A549 (cell line): Measurements from ENCODE around the gene LSS. TPM values are rescaled to one million over a fixed set of nuclear protein-coding genes. Genes with fewer than 3 reads are reported as not detected.

Source experiments
- ATAC-seq, 2 experiments: fragments of 200-7000 bp in 1 of 2; fragments of >200 bp in 1 of 2; cut with Nextera tagmentation in 1 of 2; cut with Tn5 transposase in 1 of 2; 3 replicates each; pipeline versions ENCODE4 v1.8.0 to v1.9.1; 2018 to 2020; ENCODE audit warnings: mild to moderate bottlenecking in 1 of 2, moderate library complexity in 1 of 2
- CTCF ChIA-PET: fragments of 300-600 bp; sonication (Branson Sonifier 250); formaldehyde crosslinking; extraction: SDS; loops from one replicate; lab custom pipeline; 2021; ENCODE audit warnings: antibody characterized with exemption, inconsistent platforms; lab: Yijun Ruan, JAX
- POLR2A ChIA-PET: fragments of 350-600 bp; formaldehyde crosslinking; extraction: SDS; loops from one replicate; lab custom pipeline; 2021; ENCODE audit warnings: antibody characterized with exemption, inconsistent platforms; lab: Yijun Ruan, JAX
- DNase-seq, 2 experiments: peaks; one replicate each; pipeline versions ENCODE4 v3.0.0 to v3.0.0-alpha.2; 2011 to 2016; ENCODE audit warnings: low read depth in 1 of 2, low spot score in 1 of 2
- FAIRE-seq: peaks from 2 replicates; lab custom pipeline; 2011; peaks lifted over from hg19 to GRCh38; lab: Jason Lieb, UNC
- H3K27ac ChIP-seq, 2 experiments: fragments of >200 bp; sonication (Bioruptor Twin); formaldehyde crosslinking; 3 replicates each; pipeline ENCODE4 v1.5.1; 2016 to 2017
- H3K4me1 ChIP-seq: fragments of >200 bp; sonication (Bioruptor Twin); formaldehyde crosslinking; 3 replicates; pipeline ENCODE4 v1.6.1; 2016
- H3K4me2 ChIP-seq: fragments of >200 bp; sonication (Bioruptor Twin); formaldehyde crosslinking; 3 replicates; pipeline ENCODE4 v1.6.1; 2016
- H3K4me3 ChIP-seq: fragments of >200 bp; sonication (Bioruptor Twin); formaldehyde crosslinking; 3 replicates; pipeline ENCODE4 v1.5.1; 2016
- H3K9me3 ChIP-seq: fragments of >200 bp; sonication (Bioruptor Twin); formaldehyde crosslinking; 3 replicates; pipeline ENCODE4 v1.6.1; 2016
- BCL3 ChIP-seq: fragments of >200 bp; sonication (Bioruptor Twin); formaldehyde crosslinking; IDR thresholded peaks from 3 replicates; pipeline ENCODE4 v1.6.1; 2016
- CTCF ChIP-seq: fragments of >200 bp; sonication (Bioruptor Twin); formaldehyde crosslinking; IDR thresholded peaks from 3 replicates; pipeline ENCODE4 v1.5.1; 2016
- EHF ChIP-seq: fragments of 250-450 bp; sonication (Bioruptor Pico); IDR thresholded peaks from 2 replicates; pipeline ENCODE4 v1.5.0; 2020; ENCODE audit warnings: mild to moderate bottlenecking
- EHMT2 ChIP-seq: fragments of 200-600 bp; sonication (generic); IDR thresholded peaks from 2 replicates; pipeline ENCODE4 v1.6.1; 2016; ENCODE audit warnings: antibody characterized with exemption, low read depth, mild to moderate bottlenecking, moderate library complexity
- FOSL2 ChIP-seq, 2 experiments: fragments of 450-650 bp in 1 of 2; fragments of >200 bp in 1 of 2; sonication (Bioruptor Twin) in 1 of 2; formaldehyde crosslinking; IDR thresholded peaks; 2 replicates each; pipeline versions ENCODE4 v1.5.0 to v1.6.1; 2016 to 2020; ENCODE audit warnings: mild to moderate bottlenecking in 1 of 2, moderate library complexity in 1 of 2
- FOXS1 ChIP-seq: fragments of 250-450 bp; sonication (Bioruptor Pico); IDR thresholded peaks from 2 replicates; pipeline ENCODE4 v1.5.0; 2020; ENCODE audit warnings: mild to moderate bottlenecking, moderate library complexity
- HES2 ChIP-seq: fragments of >200 bp; sonication (Bioruptor Twin); formaldehyde crosslinking; IDR thresholded peaks from 2 replicates; pipeline ENCODE4 v1.6.1; 2016
- HEYL ChIP-seq: fragments of 250-450 bp; sonication (Bioruptor Pico); IDR thresholded peaks from 2 replicates; pipeline ENCODE4 v1.8.0; 2021; ENCODE audit warnings: mild to moderate bottlenecking, moderate library complexity
- HOXA7 ChIP-seq: fragments of 250-450 bp; sonication (Bioruptor Pico); IDR thresholded peaks from 2 replicates; pipeline ENCODE4 v1.5.0; 2020; ENCODE audit warnings: mild to moderate bottlenecking, moderate library complexity
- JUN ChIP-seq, 2 experiments: fragments of >200 bp; sonication (Bioruptor Twin); formaldehyde crosslinking; IDR thresholded peaks; 2 replicates in 1 of 2; 3 replicates in 1 of 2; pipeline ENCODE4 v1.6.1; 2016 to 2017
- JUNB ChIP-seq: fragments of >200 bp; sonication (Bioruptor Twin); formaldehyde crosslinking; IDR thresholded peaks from 2 replicates; pipeline ENCODE4 v1.6.1; 2016
- KDM1A ChIP-seq: fragments of 200-600 bp; sonication (generic); IDR thresholded peaks from 2 replicates; pipeline ENCODE4 v1.6.1; 2016; ENCODE audit warnings: low read depth, mild to moderate bottlenecking
- MAFK ChIP-seq: fragments of 450-650 bp; IDR thresholded peaks from 2 replicates; pipeline ENCODE4 v1.6.1; 2014; ENCODE audit not compliant: partially characterized antibody
- MAZ ChIP-seq: fragments of 150-350 bp; IDR thresholded peaks from 2 replicates; pipeline ENCODE4 v1.6.1; 2014; ENCODE audit warnings: antibody characterized with exemption, low read depth, low read length, borderline replicate concordance
- MYC ChIP-seq: IDR thresholded peaks from 2 replicates; pipeline ENCODE4 v1.6.1; 2012; ENCODE audit warnings: mild to moderate bottlenecking, inconsistent platforms, low read length, improper control_type of control experiment, borderline replicate concordance
- NPAS2 ChIP-seq: fragments of 250-450 bp; sonication (Bioruptor Pico); IDR thresholded peaks from 2 replicates; pipeline ENCODE4 v1.8.0; 2022; ENCODE audit warnings: mild to moderate bottlenecking, moderate library complexity, borderline replicate concordance
- NR3C1 ChIP-seq: fragments of >200 bp; sonication (Bioruptor Twin); formaldehyde crosslinking; IDR thresholded peaks from 3 replicates; pipeline ENCODE4 v1.6.1; 2017
- POLR2A ChIP-seq: IDR thresholded peaks from 2 replicates; pipeline ENCODE4 v1.6.1; 2012; ENCODE audit warnings: mild to moderate bottlenecking, low read length
- RAD21 ChIP-seq, 2 experiments: fragments of >200 bp in 1 of 2; sonication (Bioruptor Twin) in 1 of 2; formaldehyde crosslinking in 1 of 2; IDR thresholded peaks in 1 of 2; conservative IDR thresholded peaks in 1 of 2; 2 replicates in 1 of 2; 3 replicates in 1 of 2; pipeline ENCODE4 v1.6.1; 2012 to 2018; ENCODE audit warnings: inconsistent platforms in 1 of 2
- RNF2 ChIP-seq: fragments of 200-600 bp; sonication (generic); IDR thresholded peaks from 2 replicates; pipeline ENCODE4 v1.6.1; 2016; ENCODE audit warnings: low read depth, mild to moderate bottlenecking, antibody characterized with exemption, moderate library complexity, borderline replicate concordance
- ZC3H11A ChIP-seq: fragments of 450-650 bp; IDR thresholded peaks from 2 replicates; pipeline ENCODE4 v1.6.1; 2014; ENCODE audit warnings: antibody characterized with exemption, mild to moderate bottlenecking
- ZFP36 ChIP-seq: fragments of 450-650 bp; IDR thresholded peaks from 2 replicates; pipeline ENCODE4 v1.6.1; 2014; ENCODE audit warnings: borderline replicate concordance; ENCODE audit not compliant: partially characterized antibody
- ZSCAN20 ChIP-seq: fragments of 250-450 bp; sonication (Bioruptor Pico); IDR thresholded peaks from 2 replicates; pipeline ENCODE4 v1.8.0; 2022; ENCODE audit warnings: mild to moderate bottlenecking, moderate library complexity
- WGBS: methylation state at CpG from one replicate; pipeline ENCODE4 v1.1.6; 2017; ENCODE audit errors: missing lambda C conversion rate; 5-methylcytosine and 5-hydroxymethylcytosine counted together
- polyA plus RNA-seq, 4 experiments: library from polyadenylated mRNA; depleted of rRNA in 3 of 4; stranded (reverse); fragments of >200 nt; fragmentation: RNase III in 1 of 4; extraction: RNeasy Plus Mini Kit Qiagen cat#74134 plus additional on column Dnase treatment in 1 of 4; gene quantifications; 2 replicates in 3 of 4; 3 replicates in 1 of 4; pipeline ENCODE4 v1.2.3, GENCODE V29; 2011 to 2017

The LSS gene
- polyA plus RNA-seq, 2 of the 4 experiments (the other 2 are of a cell fraction) = 9.5 to 22.0 TPM

- H3K9me3 ChIP-seq = no peaks in the 10 kb centered on the region
- WGBS = no CpG with 5 or more reads among the region's 5 CpGs
- H3K4me1 ChIP-seq = no peaks in the 10 kb centered on the region
- CTCF ChIA-PET = no interaction called here
- H3K4me2 ChIP-seq = no peak overlapping the region
- H3K4me3 ChIP-seq = no peak overlapping the region
- POLR2A ChIA-PET = no interaction called here
- no peak overlapping the region for H3K27ac ChIP-seq
- FAIRE-seq = no peak
- TF ChIP-seq HOXA7 (CRISPR knock-in tag) = no peak
- no peak for TF ChIP-seq RNF2
- no peak for TF ChIP-seq ZSCAN20 (CRISPR knock-in tag)
- no peak for TF ChIP-seq ZFP36
- no peak for TF ChIP-seq JUN (IDR thresholded peaks at IDR 0.05)
- no peak for TF ChIP-seq FOXS1 (CRISPR knock-in tag)
- no peak for TF ChIP-seq RAD21 (conservative IDR thresholded peaks at IDR 0.05 in 1 of 2, IDR thresholded peaks at IDR 0.05 in 1 of 2)
- no peak for TF ChIP-seq MAFK
- no peak for TF ChIP-seq HEYL (CRISPR knock-in tag)
- no peak for TF ChIP-seq CTCF
- no peak for TF ChIP-seq JUNB
- no peak for TF ChIP-seq POLR2A
- TF ChIP-seq HES2 = no peak
- no peak for ATAC-seq
- no peak for DNase-seq
These were observed 8.9 kb upstream of the LSS start for GRCh38 chr21:46237474-46237873.

GRCh38 chr21:46234436-46234950, 5.9 kb upstream of the LSS start:
- POLR2A ChIA-PET = no interaction called here
- WGBS = 67% methylated on average over 5 of the region's 5 CpGs
- no peak overlapping the region for H3K27ac ChIP-seq
- no peak for DNase-seq
- no peaks in the 10 kb centered on the region for H3K9me3 ChIP-seq
- FAIRE-seq = no peak
- ATAC-seq = no peak
- H3K4me1 ChIP-seq = peaks cover 6% of the 10 kb centered on the region
- no peak overlapping the region for H3K4me3 ChIP-seq
- no peak overlapping the region for H3K4me2 ChIP-seq
- TF ChIP-seq KDM1A (no peak), MAZ (no peak), HES2 (no peak), MYC (no peak), ZC3H11A (no peak), NR3C1 (no peak), HEYL (CRISPR knock-in tag) (no peak), ZSCAN20 (CRISPR knock-in tag) (no peak), BCL3 (no peak), NPAS2 (CRISPR knock-in tag) (no peak)
- TF ChIP-seq, all 56 proteins: peak for 0
- CTCF ChIA-PET = interaction anchor here (1.0 to 1.3 kb wide), 2 partner anchors 9 to 20 kb away, joined by 3 to 4 read pairs; no protein-coding TSS in a partner anchor

- DNase-seq (no peak), ATAC-seq (no peak), FAIRE-seq (no peak)
- peak overlapping the region; percentile 88 for H3K4me2 ChIP-seq
- peaks cover 14% of the 10 kb centered on the region for H3K4me1 ChIP-seq
- 88% methylated on average over 6 of the region's 6 CpGs for WGBS
- H3K27ac ChIP-seq = peak overlapping the region; percentile 93 to 99
- no peak for TF ChIP-seq KDM1A
- no peak for TF ChIP-seq FOSL2 (IDR thresholded peaks at IDR 0.05)
- TF ChIP-seq FOSL2 (CRISPR knock-in tag; IDR thresholded peaks at IDR 0.05) = no peak
- TF ChIP-seq EHF (CRISPR knock-in tag) = no peak
- no peak for TF ChIP-seq FOXS1 (CRISPR knock-in tag)
- no peak for TF ChIP-seq EHMT2
- no peaks in the 10 kb centered on the region for H3K9me3 ChIP-seq
- CTCF ChIA-PET = interaction anchor here (1.3 to 2.1 kb wide), 4 partner anchors 14 to 28 kb away, joined by 4 to 7 read pairs (median 4); no protein-coding TSS in a partner anchor
- POLR2A ChIA-PET = interaction anchor here (0.6 kb wide), 1 partner anchor 177 kb away, joined by 3 read pairs; no protein-coding TSS in a partner anchor
- peak overlapping the region; percentile 59 for H3K4me3 ChIP-seq
These were observed 1.3 kb upstream of the LSS start for GRCh38 chr21:46229923-46230260.
